ENCODE results near the gene GLIS2. TPM values are rescaled to one million over a fixed set of nuclear protein-coding genes. Genes with fewer than 3 reads are reported as not detected.

The GLIS2 gene
- total and polyA plus RNA-seq, 2 experiments from 2014 or later = 10.3 to 14.5 TPM

- Histone ChIP-seq H3K27me3 (no peaks in the 10 kb centered on the region), H3K27ac (peak overlapping the region; percentile 84), H3K4me1 (ENCODE audit: low read depth) (peaks cover 6% of the 10 kb centered on the region), H3K36me3 (no peaks in the 10 kb centered on the region), H3K4me3 (peak overlapping the region; percentile 60), H3K9me3 (ENCODE audit: low read depth) (no peaks in the 10 kb centered on the region)
- no peak for TF ChIP-seq CTCF (IDR thresholded peaks at IDR 0.05; ENCODE audit: low read depth, low read length)
- peak; percentile 97 to 98 for DNase-seq (ENCODE audit: low read depth in 1 of 2, low spot score in 1 of 2)
Observed at GRCh38 chr16:4307215-4308037, 8.4 kb upstream of the GLIS2 start.

GRCh38 chr16:4309102-4309832 is 6.6 kb upstream of the GLIS2 start:
- Histone ChIP-seq H3K27me3 (no peaks in the 10 kb centered on the region), H3K27ac (peak overlapping the region; percentile 7), H3K4me3 (no peak overlapping the region), H3K9me3 (ENCODE audit: low read depth) (no peaks in the 10 kb centered on the region), H3K36me3 (no peaks in the 10 kb centered on the region), H3K4me1 (ENCODE audit: low read depth) (peaks cover 6% of the 10 kb centered on the region)
- TF ChIP-seq CTCF (IDR thresholded peaks at IDR 0.05; ENCODE audit: low read depth, low read length) = no peak
- no peak for DNase-seq (ENCODE audit: low read depth in 1 of 2, low spot score in 1 of 2)

- Histone ChIP-seq H3K4me3 (no peak overlapping the region), H3K9me3 (ENCODE audit: low read depth) (no peaks in the 10 kb centered on the region), H3K4me1 (ENCODE audit: low read depth) (peaks cover 6% of the 10 kb centered on the region), H3K27ac (peak overlapping the region; percentile 7), H3K27me3 (no peaks in the 10 kb centered on the region), H3K36me3 (no peaks in the 10 kb centered on the region)
- DNase-seq (ENCODE audit: low read depth in 1 of 2, low spot score in 1 of 2) = peak; percentile 57 to 81
- TF ChIP-seq CTCF (IDR thresholded peaks at IDR 0.05; ENCODE audit: low read depth, low read length) = peak; percentile 65
Observed at GRCh38 chr16:4309833-4310266, 6.0 kb upstream of the GLIS2 start.

DNA sequence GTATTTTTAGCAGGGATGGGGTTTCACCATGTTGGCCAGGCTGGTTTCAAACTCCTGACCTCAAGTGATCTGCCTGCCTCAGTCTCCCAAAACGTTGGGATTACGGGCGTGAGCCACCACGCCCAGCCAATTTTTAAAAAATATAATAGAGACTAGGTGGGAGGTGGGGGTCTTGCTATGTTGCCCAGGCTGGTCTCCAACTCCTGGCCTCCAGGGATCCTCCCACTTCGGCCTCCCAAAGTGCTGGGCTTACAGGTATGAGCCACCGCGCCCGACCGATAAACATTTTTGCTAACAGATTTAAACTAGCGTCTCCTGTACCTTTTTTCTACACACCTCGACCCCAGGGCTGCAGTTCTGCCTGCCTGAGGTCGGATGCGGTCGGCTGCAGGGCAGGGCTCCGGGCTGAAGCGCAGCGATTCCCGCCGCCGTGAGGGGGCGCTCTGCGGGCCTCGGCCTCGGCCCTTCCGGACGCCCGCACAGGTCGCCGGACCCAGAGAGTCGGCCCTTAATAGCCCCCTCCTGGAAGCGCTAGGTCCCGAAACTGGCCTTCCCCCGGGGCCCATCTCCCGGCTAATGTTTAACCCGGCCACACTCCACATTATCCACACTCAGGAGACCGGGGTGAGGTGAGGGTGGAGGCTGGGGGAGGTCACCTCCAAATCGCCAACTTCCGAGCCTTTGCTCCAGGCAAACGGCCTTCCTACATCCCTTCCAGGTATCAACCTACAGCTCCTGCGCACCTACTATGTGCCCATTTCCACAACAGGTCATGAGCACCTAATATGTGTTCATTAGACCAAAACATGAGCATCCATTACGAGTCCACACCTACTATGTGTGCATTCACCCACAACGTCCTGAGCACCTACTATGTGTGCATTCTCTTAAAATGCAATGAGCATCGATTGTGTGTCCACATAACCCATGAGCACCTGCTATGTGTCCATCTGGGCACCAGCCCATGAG is 2.0 kb upstream of the GLIS2 start:
- Histone ChIP-seq H3K4me1 (ENCODE audit: low read depth) (peaks cover 21% of the 10 kb centered on the region), H3K36me3 (no peaks in the 10 kb centered on the region), H3K9me3 (ENCODE audit: low read depth) (no peaks in the 10 kb centered on the region), H3K4me3 (no peak overlapping the region), H3K27ac (no peak overlapping the region), H3K27me3 (no peaks in the 10 kb centered on the region)
- DNase-seq (ENCODE audit: low read depth in 1 of 2, low spot score in 1 of 2) = peak; percentile 61 to 66
- peak; percentile 80 for TF ChIP-seq CTCF (IDR thresholded peaks at IDR 0.05; ENCODE audit: low read depth, low read length)

Measured in cardiac muscle cell (in vitro differentiated cells and primary cell).